Astrocyte (in vitro differentiated cells and primary cell): ENCODE measurements around the gene SDHB. TPM values are rescaled to one million over a fixed set of nuclear protein-coding genes. Genes with fewer than 3 reads are reported as not detected.

Experiments
- DNase-seq: peaks from one replicate; pipeline ENCODE4 v3.0.0-alpha.2; 2010; ENCODE audit warnings: low read depth
- FAIRE-seq: peaks from 2 replicates; lab custom pipeline; 2011; peaks lifted over from hg19 to GRCh38; lab: Jason Lieb, UNC
- H2AFZ ChIP-seq: 2 replicates; pipeline ENCODE4 v1.6.0; 2012; ENCODE audit warnings: low read depth, low read length, inconsistent platforms
- H3K27ac ChIP-seq: 2 replicates; pipeline ENCODE4 v1.5.1; 2011; ENCODE audit warnings: low read depth, low read length, inconsistent platforms
- H3K27me3 ChIP-seq: 2 replicates; pipeline ENCODE4 v1.6.0; 2011; ENCODE audit warnings: low read length, inconsistent platforms; ENCODE audit not compliant: insufficient read depth
- H3K36me3 ChIP-seq: 2 replicates; pipeline ENCODE4 v1.5.1; 2011; ENCODE audit warnings: low read length, inconsistent platforms; ENCODE audit not compliant: insufficient read depth
- H3K4me1 ChIP-seq: 2 replicates; pipeline ENCODE4 v1.5.1; 2011; ENCODE audit warnings: low read length, inconsistent platforms; ENCODE audit not compliant: insufficient read depth
- H3K4me2 ChIP-seq: 2 replicates; pipeline ENCODE4 v1.6.0; 2012; ENCODE audit warnings: low read length, inconsistent platforms
- H3K4me3 ChIP-seq: 2 replicates; pipeline ENCODE4 v1.5.1; 2011; ENCODE audit warnings: low read depth, mild to moderate bottlenecking, low read length, inconsistent platforms; ENCODE audit not compliant: insufficient read depth
- H3K79me2 ChIP-seq: 2 replicates; pipeline ENCODE4 v1.6.0; 2012; ENCODE audit warnings: mild to moderate bottlenecking, low read length, inconsistent platforms; ENCODE audit not compliant: insufficient read depth
- H3K9ac ChIP-seq: 2 replicates; pipeline ENCODE4 v1.6.0; 2012; ENCODE audit warnings: mild to moderate bottlenecking, low read length, inconsistent platforms
- H3K9me3 ChIP-seq: 2 replicates; pipeline ENCODE4 v1.5.1; 2012; ENCODE audit warnings: low read depth, mild to moderate bottlenecking, low read length, inconsistent platforms; ENCODE audit not compliant: insufficient read depth
- H4K20me1 ChIP-seq: 2 replicates; pipeline ENCODE4 v1.6.0; 2012; ENCODE audit warnings: low read length, inconsistent platforms; ENCODE audit not compliant: insufficient read depth
- H3K27ac Mint-ChIP-seq: one replicate; pipeline ENCODE4 v1.8.0; 2021; ENCODE audit warnings: mild to moderate bottlenecking, mixed read lengths; ENCODE audit not compliant: unreplicated experiment
- H3K27me3 Mint-ChIP-seq: one replicate; pipeline ENCODE4 v1.8.0; 2021; ENCODE audit warnings: low read depth, mixed read lengths; ENCODE audit not compliant: unreplicated experiment
- H3K36me3 Mint-ChIP-seq: one replicate; pipeline ENCODE4 v1.8.0; 2021; ENCODE audit warnings: low read depth, mixed read lengths; ENCODE audit not compliant: unreplicated experiment
- H3K4me1 Mint-ChIP-seq: one replicate; pipeline ENCODE4 v1.8.0; 2021; ENCODE audit warnings: low read depth, mixed read lengths; ENCODE audit not compliant: unreplicated experiment
- H3K4me3 Mint-ChIP-seq: one replicate; pipeline ENCODE4 v1.8.0; 2021; ENCODE audit warnings: mild to moderate bottlenecking, moderate library complexity, mixed read lengths; ENCODE audit not compliant: unreplicated experiment
- H3K9me3 Mint-ChIP-seq: one replicate; pipeline ENCODE4 v1.8.0; 2021; ENCODE audit warnings: mild to moderate bottlenecking, mixed read lengths; ENCODE audit not compliant: unreplicated experiment
- CTCF ChIP-seq: IDR thresholded peaks from 2 replicates; pipeline ENCODE4 v1.5.1; 2011; ENCODE audit warnings: low read depth, mild to moderate bottlenecking, inconsistent platforms, low read length, moderate library complexity; ENCODE audit not compliant: insufficient read depth
- EZH2 ChIP-seq: IDR thresholded peaks from 2 replicates; pipeline ENCODE4 v1.6.1; 2012; ENCODE audit warnings: mild to moderate bottlenecking, low read length, inconsistent platforms; ENCODE audit not compliant: insufficient read depth
- total RNA-seq: library from RNA; stranded (reverse); gene quantifications from 2 replicates; pipeline ENCODE4 v1.2.1, GENCODE V29; 2021

Gene SDHB
- total RNA-seq, 1 donor from 2014 or later = 84.9 TPM

GRCh38 chr1:17061892-17062291 lies 8.1 kb upstream of the SDHB start:
- peaks cover 2% of the 10 kb centered on the region for H3K9me3 Mint-ChIP-seq
- H3K4me2 ChIP-seq = no peak overlapping the region
- FAIRE-seq (no peak), DNase-seq (no peak)
- H3K27me3 Mint-ChIP-seq = peaks cover 6% of the 10 kb centered on the region
- H3K4me3 Mint-ChIP-seq = no peak overlapping the region
- TF ChIP-seq EZH2 (no peak), CTCF (no peak)
- H3K79me2 ChIP-seq = no peaks in the 10 kb centered on the region
- H2AFZ ChIP-seq = no peak overlapping the region
- no peak overlapping the region for H3K27ac ChIP-seq
- H4K20me1 ChIP-seq = no peaks in the 10 kb centered on the region
- H3K36me3 ChIP-seq = no peaks in the 10 kb centered on the region
- H3K27me3 ChIP-seq = no peaks in the 10 kb centered on the region
- H3K9me3 ChIP-seq = peaks cover 5% of the 10 kb centered on the region
- peaks cover 19% of the 10 kb centered on the region for H3K4me1 Mint-ChIP-seq
- no peak overlapping the region for H3K4me3 ChIP-seq
- no peaks in the 10 kb centered on the region for H3K36me3 Mint-ChIP-seq
- H3K4me1 ChIP-seq = peaks cover 10% of the 10 kb centered on the region
- H3K9ac ChIP-seq = no peak overlapping the region
- peak overlapping the region; percentile 12 for H3K27ac Mint-ChIP-seq

GRCh38 chr1:17061486-17061885 lies 7.7 kb upstream of the SDHB start:
- Histone ChIP-seq H3K9ac (no peak overlapping the region), H2AFZ (no peak overlapping the region), H4K20me1 (no peaks in the 10 kb centered on the region), H3K36me3 (no peaks in the 10 kb centered on the region), H3K79me2 (no peaks in the 10 kb centered on the region), H3K27me3 (no peaks in the 10 kb centered on the region), H3K4me3 (no peak overlapping the region), H3K9me3 (peaks cover 5% of the 10 kb centered on the region), H3K4me1 (peaks cover 10% of the 10 kb centered on the region), H3K27ac (no peak overlapping the region), H3K4me2 (no peak overlapping the region)
- H3K4me3 Mint-ChIP-seq = no peak overlapping the region
- no peaks in the 10 kb centered on the region for H3K36me3 Mint-ChIP-seq
- peaks cover 2% of the 10 kb centered on the region for H3K9me3 Mint-ChIP-seq
- FAIRE-seq (no peak), DNase-seq (no peak)
- TF ChIP-seq CTCF = no peak
- TF ChIP-seq EZH2 = no peak
- peak overlapping the region; percentile 12 for H3K27ac Mint-ChIP-seq
- peaks cover 19% of the 10 kb centered on the region for H3K4me1 Mint-ChIP-seq
- peaks cover 6% of the 10 kb centered on the region for H3K27me3 Mint-ChIP-seq

- no peak for FAIRE-seq
- Histone ChIP-seq H3K4me3 (no peak overlapping the region), H3K36me3 (no peaks in the 10 kb centered on the region), H3K79me2 (no peaks in the 10 kb centered on the region), H3K4me2 (no peak overlapping the region), H3K4me1 (peaks cover 10% of the 10 kb centered on the region), H3K9ac (no peak overlapping the region), H2AFZ (peak overlapping the region; percentile 37), H3K9me3 (peaks cover 1% of the 10 kb centered on the region), H3K27me3 (no peaks in the 10 kb centered on the region), H4K20me1 (no peaks in the 10 kb centered on the region), H3K27ac (no peak overlapping the region)
- no peaks in the 10 kb centered on the region for H3K36me3 Mint-ChIP-seq
- no peak overlapping the region for H3K27ac Mint-ChIP-seq
- H3K27me3 Mint-ChIP-seq = peaks cover 6% of the 10 kb centered on the region
- peaks cover 19% of the 10 kb centered on the region for H3K4me1 Mint-ChIP-seq
- TF ChIP-seq CTCF = no peak
- no peak for TF ChIP-seq EZH2
- no peak overlapping the region for H3K4me3 Mint-ChIP-seq
- H3K9me3 Mint-ChIP-seq = peaks cover 2% of the 10 kb centered on the region
- DNase-seq = no peak
Observed at GRCh38 chr1:17060306-17060749, 6.5 kb upstream of the SDHB start.
